Upper lobe of left lung (tissue), 4 donors: Measurements from ENCODE around the gene ZIC4.

Source experiments
- EP300 ChIP-seq, 4 donors: sonication (generic); formaldehyde crosslinking; IDR thresholded peaks; one replicate each; pipeline ENCODE4 v1.5.1; 2017; ENCODE audit warnings: antibody characterized with exemption in 4 of 4, control low read depth in 2 of 4
- POLR2A ChIP-seq, 4 donors: fragments of 450-650 bp; IDR thresholded peaks; one replicate each; pipeline ENCODE4 v1.5.1; 2016 to 2017; ENCODE audit warnings: antibody characterized with exemption in 4 of 4, mild to moderate bottlenecking in 2 of 4
- TF ChIP-seq, protein P1 (sequence below), 6 experiments: fragments of 450-650 bp in 4 of 6; fragments of 200-600 bp in 2 of 6; sonication (generic) in 2 of 6; IDR thresholded peaks; one replicate each; pipeline ENCODE4 v1.5.1; 2016 to 2019; ENCODE audit warnings: antibody characterized with exemption in 6 of 6

DNA sequence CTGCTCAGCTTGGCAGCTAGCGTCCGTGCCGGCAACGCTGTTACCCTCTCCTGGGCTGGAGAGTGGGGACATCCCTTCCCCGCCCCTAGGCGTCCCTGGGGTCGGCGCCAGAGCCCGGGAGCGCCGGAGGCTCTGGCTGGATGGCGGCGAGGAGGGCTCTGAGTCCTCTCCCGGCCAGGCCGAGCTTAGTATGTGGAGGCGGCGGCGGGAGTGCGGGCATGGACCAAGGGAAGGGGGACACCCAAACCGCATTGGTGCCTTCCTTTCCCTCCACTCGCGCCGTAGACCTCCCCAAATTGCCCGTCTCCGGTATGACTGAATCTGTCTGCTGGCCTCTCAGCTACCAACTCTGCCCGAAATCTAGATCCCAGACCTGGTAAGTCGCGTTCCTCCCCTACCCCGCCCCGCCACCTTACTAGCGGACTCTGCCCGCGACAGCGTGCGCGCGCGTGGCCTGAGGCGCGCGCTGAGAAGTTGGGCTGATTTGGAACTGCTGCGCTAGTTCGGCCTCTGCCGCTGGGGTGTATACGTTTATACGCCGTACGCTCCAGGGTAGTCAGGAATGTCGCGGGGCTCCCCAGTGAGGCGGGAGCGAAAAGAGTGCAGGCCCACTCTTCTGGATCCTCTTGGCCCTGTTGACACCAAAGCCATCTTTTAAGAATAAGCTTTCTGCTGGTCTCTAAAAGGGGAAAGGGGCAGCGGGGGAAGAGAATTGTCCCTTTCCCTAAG lies 15.0 kb upstream of the ZIC4 start:
- TF ChIP-seq, protein P1, sequence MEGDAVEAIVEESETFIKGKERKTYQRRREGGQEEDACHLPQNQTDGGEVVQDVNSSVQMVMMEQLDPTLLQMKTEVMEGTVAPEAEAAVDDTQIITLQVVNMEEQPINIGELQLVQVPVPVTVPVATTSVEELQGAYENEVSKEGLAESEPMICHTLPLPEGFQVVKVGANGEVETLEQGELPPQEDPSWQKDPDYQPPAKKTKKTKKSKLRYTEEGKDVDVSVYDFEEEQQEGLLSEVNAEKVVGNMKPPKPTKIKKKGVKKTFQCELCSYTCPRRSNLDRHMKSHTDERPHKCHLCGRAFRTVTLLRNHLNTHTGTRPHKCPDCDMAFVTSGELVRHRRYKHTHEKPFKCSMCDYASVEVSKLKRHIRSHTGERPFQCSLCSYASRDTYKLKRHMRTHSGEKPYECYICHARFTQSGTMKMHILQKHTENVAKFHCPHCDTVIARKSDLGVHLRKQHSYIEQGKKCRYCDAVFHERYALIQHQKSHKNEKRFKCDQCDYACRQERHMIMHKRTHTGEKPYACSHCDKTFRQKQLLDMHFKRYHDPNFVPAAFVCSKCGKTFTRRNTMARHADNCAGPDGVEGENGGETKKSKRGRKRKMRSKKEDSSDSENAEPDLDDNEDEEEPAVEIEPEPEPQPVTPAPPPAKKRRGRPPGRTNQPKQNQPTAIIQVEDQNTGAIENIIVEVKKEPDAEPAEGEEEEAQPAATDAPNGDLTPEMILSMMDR (IDR thresholded peaks at IDR 0.05), result no peak
- TF ChIP-seq POLR2A (IDR thresholded peaks at IDR 0.05) (no peak), EP300 (IDR thresholded peaks at IDR 0.05) (no peak)
